Middle frontal gyrus (tissue), 1 donor: ENCODE results near the gene SCN1A.

Source experiments
- DNase-seq: peaks from one replicate; pipeline ENCODE4 v3.0.0-alpha.2; 2015; ENCODE audit warnings: low spot score; ENCODE audit errors: extremely low spot score

SCN1A gene

GRCh38 chr2:166082736-166083135, 45.1 kb downstream of the SCN1A start:
- no peak for DNase-seq

DNA sequence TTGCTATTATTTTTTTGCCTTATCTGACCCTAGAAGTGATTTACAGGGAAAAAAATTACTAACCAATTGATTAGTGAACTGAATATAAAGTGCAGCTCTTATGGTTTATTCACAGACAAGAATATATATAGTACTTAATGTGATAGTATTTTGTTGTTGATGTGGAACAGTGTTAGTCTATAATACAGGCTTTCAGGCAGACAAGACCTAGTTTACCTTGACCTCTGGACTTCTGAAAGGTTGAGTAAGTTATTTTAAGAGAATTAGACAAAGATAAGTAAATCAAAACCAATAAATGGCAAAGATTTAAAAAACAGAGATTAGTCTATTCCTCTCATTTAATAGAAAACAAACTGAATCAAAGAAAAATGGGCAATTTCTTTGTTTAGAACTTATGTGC, 46.0 kb downstream of the SCN1A start:
- DNase-seq = no peak

DNA sequence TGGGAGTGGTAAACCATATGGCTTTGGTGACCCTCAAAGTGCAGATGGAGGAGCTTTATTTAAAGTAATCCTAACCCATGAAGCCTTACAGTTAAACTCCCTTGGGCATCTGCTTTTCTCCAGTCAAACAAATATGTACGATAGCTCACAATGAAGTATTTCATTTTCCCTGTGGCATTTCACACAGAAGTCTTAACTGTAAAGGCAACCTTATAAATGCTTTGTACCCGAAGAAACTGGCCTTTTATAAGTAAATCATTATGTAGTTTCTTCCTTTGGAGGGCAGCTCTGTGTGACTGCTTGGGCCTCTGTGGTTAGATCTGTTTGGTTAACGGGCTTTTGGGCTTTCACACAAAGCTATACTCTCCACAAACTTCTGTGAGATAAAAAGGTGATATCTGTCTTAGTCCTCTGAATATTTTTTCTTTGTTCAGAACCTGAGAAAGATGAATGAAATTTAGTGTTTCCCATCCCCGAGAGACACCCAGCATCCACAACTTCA, 46.6 kb downstream of the SCN1A start:
- DNase-seq = no peak

- no peak for DNase-seq
Observed at GRCh38 chr2:166074430-166074829, 53.4 kb downstream of the SCN1A start.

GRCh38 chr2:166074011-166074410, 53.8 kb downstream of the SCN1A start:
- no peak for DNase-seq

DNA sequence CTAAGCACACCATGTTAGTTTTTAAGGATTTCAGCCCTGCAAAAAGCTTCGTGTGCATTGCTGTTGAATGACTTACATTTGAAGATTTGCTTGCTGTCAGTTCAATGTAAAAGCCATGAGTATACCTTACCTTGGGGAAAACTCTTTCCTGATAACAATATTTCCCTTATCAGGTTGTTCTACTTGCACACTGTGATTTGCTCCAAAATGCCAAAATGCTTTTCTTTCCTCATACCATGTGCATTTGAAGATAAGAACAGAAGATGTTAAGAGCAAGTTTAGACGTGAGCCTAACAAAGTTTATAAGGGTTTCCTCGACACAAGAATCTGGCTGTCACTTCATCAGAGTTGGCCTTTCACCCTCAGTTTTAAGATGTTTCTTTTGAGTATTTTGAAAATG, 57.6 kb downstream of the SCN1A start:
- DNase-seq = no peak

DNA sequence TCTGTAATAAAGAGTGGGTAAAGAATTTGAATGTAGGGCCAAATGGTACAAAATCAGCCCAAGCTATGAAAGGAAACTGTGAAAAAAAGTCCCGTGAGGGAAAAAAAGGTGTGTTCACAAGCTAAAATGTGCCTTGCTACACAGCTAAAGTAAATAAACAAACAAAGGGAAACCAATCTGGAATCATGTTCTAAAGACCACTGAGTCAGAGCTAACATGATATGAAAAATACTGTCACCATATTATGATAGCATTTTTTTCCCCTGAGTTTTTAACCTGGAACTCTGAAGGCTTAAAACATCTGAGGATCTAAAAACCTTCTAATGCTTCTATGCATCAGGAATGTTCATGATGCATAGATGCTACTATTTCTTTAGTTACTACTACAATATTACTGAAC, 58.8 kb downstream of the SCN1A start:
- DNase-seq = no peak

GRCh38 chr2:166067229-166067628, 60.6 kb downstream of the SCN1A start:
- no peak for DNase-seq

GRCh38 chr2:166060191-166060590, 67.6 kb downstream of the SCN1A start:
- no peak for DNase-seq

DNA sequence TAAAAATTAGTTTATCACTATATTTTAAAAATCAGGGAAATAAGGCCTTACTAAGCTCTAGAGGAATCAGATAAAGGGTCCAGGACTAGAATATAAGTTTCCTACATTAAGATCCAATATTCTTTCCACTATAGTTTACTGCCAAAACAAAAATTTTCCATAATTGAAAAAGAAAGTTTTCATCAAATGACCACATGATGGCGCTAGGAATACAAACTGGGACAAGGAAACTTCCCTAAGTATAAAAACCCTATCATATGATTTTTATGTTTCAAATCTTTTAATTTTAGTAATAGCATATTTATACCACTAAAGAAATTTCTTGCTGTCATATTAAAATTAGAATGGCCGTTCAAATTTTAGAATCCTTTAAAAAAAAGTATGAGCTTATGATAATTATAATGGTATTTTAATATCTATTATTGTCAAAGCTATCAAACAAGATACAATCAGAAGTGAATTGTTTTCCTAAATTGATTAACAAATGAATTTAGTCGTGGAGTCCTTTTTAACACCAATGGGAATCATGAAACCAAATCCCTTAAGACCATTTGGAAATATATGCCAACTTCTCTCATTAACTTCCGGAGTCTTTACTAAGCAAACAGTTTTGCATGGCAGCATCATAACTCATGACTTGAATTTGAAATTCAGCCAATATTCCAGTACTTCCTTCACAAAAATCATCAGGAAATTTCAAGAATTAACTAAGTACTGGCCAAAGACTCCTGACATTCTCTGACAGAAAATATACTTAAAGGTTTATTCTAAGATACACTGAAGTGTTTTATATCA, 70.3 kb downstream of the SCN1A start:
- DNase-seq = no peak

DNA sequence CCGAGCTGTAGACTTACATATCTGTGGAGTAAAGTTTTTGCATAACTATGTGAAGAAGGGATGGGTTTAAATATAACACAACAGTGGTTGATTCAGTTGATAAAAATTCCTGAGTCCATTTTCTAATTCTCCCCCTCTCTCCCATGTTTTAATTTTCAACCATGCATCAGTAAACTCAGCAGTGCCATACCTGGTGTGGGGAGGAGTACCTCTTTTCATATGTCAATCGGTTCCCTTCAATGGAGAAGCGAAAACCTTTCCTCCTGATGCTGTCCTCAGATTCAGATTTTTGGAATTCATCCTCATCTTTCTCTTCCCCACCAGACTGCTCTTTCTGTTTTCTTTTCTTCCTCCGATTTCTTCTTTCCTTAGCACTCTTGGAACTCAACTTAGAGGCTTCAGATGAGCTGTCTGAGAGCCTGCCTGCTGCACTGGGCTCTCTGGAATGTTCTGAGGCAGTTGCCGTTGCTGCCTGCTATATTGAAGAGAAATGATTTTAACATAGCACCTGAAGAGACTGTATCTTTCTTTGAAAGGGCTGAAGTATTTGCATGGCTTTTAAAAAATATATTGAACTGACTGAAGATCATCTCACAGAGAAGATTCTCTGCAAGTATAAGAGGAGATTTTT, 82.9 kb downstream of the SCN1A start:
- no peak for DNase-seq

GRCh38 chr2:166042768-166043390, 84.9 kb downstream of the SCN1A start:
- DNase-seq = no peak

GRCh38 chr2:166042356-166042755, 85.5 kb downstream of the SCN1A start:
- no peak for DNase-seq

DNA sequence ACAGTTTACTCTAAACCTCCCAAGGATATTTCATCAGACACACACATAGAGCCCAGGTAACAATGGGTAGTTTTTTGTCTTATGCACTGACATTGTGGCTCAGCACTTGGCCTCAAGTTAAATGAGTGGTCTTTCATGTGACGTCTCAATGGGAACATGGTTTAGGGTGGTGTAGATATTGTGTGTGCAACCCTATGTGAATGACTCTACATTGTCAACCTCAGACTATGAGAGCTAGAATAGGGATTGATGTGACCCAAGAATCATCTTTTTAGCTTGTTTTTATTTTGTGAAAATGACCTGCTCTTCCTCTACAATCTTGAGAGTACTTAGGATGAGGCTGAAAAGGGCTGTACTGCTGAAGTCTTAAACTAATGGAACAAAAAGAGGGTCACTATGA, 86.2 kb downstream of the SCN1A start:
- no peak for DNase-seq

- DNase-seq = no peak
Observed at GRCh38 chr2:166032361-166032760, 95.5 kb downstream of the SCN1A start.

- no peak for DNase-seq
Observed at GRCh38 chr2:166031054-166031453, 96.8 kb downstream of the SCN1A start.

- no peak for DNase-seq
Observed at GRCh38 chr2:166025313-166025712, 102.5 kb downstream of the SCN1A start.

- no peak for DNase-seq
Observed at GRCh38 chr2:166017208-166017607, 110.6 kb downstream of the SCN1A start.

DNA sequence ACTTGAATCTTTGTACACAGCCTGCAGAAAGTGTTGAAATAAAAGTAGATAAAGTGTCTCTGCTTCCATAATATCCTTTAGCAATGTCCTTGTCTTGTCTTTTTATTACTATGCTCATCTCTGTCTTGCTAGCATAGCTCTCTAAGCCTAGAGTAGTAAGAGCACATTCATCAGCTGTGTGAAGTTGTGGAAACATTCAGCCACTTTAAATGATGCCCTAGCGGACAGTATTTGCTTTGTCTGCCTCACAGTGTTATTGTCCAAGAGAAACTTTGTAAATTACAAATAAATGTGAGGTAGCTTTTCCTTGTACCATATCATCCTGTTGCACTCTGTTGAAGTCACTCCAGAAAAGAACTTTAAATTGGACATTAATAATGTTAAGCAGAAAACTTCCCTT, 113.9 kb downstream of the SCN1A start:
- DNase-seq = no peak

- DNase-seq = no peak
Observed at GRCh38 chr2:166011660-166012059, 116.2 kb downstream of the SCN1A start.

GRCh38 chr2:166000401-166000800, 127.4 kb downstream of the SCN1A start:
- no peak for DNase-seq

DNA sequence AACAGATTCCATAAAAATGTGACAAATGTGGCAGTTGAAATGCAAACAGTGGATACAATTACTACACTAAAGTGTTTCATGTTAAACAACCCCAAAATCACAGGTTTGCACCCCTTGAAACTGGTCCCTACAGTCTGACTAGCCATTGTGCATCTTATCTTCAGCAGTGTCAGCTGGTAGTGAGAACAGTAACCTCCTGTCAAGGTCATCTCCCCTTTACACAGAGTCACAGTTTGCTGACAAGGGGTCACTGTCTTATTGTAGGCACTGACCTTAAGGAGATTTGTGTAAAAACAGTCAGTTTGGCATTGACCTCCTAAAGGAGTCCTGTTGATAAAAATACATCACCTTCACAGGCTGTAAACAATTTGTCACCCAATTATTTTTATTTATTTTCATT, 137.0 kb downstream of the SCN1A start:
- DNase-seq = no peak
